GM18498 (cell line): Measurements from ENCODE around the gene MRGPRF.

Experiments used
- ATAC-seq: cut with Tn5 transposase; IDR thresholded peaks from one replicate; pipeline ENCODE4 v1.9.1; 2021; ENCODE audit warnings: mild to moderate bottlenecking, moderate library complexity; ENCODE audit not compliant: unreplicated experiment

The MRGPRF gene

DNA sequence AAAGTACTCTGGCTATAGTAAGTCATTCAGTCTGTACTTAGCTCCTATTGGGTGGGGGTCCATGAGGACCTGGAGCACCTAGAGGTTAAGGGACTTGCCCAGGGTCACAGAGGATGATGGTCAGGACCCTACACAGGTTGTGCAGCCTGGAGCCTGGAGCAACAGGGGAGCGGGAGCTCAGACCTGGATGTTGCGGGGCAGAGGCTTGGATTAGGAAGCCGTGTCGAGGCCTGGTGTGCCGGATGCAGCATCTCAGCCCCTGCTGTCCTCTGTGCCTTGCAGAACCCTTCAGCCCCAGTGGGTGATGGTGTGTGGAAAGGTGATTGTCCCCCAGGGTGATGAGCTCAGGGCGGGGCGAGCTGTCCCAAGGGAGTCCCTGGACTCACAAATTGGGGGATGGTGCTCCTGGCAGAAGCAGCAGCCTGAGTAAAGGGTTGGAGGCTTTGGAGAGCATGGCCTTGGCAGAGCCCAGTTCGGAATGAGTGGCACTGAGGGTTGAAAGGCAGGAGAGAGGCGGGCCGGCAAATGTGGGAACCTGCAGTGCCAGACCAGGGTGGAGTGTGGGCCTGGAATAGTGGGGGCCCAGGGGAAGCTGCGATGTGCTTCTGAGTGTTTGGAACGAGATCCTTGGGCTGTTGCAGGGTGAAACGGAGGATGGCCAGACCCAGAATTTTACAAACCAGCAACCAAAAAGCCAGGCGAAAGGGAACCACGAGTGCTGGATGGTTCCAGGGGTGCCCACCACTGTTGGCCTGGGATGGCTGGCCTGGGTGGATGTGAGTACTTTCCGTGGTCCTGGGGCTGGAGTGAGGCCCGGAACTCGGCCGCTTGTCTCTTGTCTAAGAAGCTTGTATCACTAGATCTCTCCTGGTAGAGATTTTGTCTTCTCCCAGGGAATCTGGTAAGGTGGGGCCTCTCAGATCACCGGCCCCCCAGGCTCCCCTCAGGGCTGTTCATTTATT, 38.6 kb upstream of the MRGPRF start:
- ATAC-seq = no peak

GRCh38 chr11:69050592-69051380, 37.7 kb upstream of the MRGPRF start:
- ATAC-seq = no peak

GRCh38 chr11:69049490-69049867, 36.4 kb upstream of the MRGPRF start:
- ATAC-seq = no peak

- peak; percentile 94 for ATAC-seq
Measured at GRCh38 chr11:69048694-69049489, 35.8 kb upstream of the MRGPRF start, which contains the start of gene TPCN2. TSS of gene TPCN2 (plus strand) at chr11:69048932. CDS start at chr11:69048998, 66 bp downstream.

DNA sequence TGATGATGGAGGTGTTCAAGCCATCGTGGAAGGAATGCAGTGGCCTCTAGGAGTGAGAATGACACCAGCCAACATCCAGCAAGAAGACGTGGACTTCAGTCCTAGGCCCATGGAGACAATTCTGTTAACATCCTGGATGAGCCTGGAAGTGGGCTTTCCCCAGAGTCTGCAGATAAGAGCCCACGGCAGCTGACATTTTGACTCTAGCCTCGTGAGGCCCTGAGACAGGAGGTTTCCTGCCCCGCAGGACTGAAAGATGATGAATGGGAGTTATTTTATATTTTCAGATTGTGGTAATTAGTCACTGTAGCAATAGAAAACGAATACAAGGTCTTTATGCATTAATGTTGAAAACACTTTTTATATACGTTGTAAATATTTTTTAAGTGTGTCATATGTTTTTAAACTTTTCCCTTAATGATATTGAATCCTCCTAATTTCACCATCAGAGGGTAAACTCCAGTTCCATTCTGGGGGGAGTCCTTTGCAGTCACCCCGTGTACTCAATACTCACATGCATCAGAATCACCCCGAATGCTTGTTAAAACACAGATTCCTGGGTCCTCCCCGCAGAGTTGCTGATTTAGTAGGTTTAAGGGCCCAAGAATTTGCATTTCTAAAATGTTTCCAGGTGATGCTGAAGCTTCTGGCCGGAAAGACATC, 35.1 kb upstream of the MRGPRF start:
- no peak for ATAC-seq

DNA sequence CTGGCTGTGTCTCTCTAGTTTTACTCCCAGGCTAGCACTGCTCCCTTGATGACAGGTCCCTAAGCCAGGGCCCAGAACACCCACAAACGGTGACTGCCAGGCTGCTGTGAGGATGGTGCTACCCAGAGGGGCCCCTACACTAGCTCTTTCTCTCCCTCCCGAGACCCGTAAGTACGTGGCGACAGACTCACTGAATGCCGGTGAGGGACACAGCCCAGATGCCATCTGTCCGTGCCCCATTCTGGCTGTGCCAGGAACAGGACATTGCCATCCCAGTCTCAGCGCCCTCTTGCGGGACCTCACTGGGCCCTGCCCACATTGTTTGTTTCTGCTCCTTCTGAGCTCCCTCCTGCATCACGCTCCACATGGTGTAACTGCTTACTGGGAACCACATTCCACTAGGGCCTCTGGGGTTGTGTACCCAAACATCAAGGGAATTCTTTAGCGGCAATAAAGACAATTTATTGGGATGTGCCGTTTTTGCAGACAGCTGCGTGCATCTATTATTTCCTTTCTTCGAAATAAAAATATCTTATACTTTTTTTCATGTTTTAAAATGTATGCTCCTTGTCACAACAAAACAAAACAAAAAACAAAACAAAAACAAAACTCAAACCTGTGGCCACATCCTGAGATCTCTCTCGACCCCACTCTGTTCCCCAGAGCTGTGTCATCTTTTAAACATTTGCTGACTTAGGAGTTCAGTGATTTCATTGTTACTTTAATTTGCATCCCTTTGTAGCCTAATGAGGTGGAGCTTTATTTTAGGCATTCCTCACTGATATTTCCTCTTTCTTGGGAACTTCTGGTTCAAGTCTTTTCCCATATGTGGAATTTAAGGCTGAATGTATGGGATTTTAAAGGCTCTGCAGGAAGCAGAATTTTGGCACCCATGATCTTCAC, 31.3 kb upstream of the MRGPRF start:
- ATAC-seq = no peak

DNA sequence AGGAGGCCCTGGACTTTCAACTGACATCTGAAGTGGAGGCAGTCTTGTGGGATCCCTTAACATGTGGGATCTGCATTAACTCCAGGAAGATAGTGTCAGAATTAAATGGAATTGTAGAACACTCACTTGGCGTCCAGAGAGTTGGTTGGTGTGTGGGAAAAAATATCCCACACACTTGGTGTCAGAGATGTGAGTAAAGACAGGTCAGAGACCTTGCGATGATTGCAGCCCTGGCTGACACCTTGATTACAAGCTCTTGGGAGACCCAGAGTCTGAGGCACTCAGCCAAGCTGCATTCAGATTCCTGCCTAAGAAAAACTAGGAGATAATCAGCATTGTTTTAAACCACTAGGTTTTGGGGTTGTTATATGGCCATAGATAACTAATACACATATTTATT, 28.5 kb upstream of the MRGPRF start:
- no peak for ATAC-seq

DNA sequence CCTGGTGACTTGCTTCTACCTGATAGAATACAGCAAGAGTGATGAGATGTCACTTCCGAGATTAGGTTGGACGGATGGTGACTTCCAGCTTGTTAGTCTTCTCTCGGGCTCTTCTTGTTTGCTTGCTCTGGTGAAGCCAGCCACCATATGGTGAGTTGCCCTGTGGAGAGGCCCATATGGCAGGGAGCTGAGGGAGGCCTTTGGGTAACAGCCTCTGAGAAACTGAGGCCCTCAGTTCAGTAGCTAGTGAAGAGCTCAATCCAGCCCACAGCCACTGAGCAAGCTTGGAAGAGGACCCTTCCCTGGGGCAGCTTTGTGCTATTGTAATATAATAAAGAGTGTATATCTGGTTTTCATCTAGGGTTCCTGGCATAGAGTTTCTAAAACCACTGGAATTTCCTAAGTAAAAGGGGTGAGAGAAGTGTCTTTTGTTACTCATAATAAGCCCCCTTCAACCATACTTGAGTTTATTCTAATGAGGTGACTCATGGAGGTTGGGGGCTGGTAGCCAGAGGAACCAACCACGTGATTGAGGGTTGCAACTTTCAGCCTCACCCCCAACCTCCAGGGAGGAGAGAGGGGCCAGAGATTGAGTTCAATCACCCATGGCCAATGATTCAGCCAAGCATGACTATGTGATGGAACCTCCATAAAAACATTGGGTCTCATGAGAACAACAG, 27.7 kb upstream of the MRGPRF start:
- no peak for ATAC-seq

DNA sequence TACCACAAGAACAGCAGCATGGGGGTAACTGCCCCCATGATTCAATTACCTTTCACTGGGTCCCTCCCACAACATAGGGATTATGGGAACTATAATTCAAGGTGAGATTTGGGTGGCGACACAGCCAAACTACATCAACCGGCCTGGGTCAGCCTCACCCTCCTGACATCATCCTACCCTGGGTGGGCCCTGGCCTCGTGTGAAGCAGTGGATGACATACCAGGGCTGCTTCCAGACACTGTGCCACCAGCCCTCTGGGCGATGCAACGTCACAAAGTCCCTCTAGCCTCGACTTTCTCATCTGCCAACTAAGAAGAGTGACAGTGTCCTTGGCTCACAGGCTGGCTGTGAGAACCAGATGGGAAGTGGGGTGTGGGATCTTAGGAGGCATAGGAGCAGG, 27.0 kb upstream of the MRGPRF start:
- no peak for ATAC-seq

DNA sequence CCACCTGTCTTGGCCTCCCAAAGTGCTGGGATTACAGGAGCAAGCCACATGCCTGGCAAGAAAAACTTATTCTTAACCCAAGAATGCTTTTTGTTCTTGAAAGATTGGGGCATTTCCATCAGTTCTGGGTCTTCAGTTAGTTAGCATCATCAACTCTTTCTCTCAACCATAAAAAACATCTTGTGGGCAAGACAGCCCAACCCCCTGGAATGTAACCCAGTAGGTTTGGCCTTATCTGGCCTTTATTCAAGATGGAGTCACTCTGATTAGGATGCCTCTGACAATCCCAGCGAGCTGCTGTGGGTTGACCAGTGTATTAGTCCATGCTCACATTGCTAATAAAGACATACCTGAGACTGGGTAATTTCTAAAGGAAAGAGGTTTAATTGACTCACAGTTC, 26.5 kb upstream of the MRGPRF start:
- no peak for ATAC-seq

DNA sequence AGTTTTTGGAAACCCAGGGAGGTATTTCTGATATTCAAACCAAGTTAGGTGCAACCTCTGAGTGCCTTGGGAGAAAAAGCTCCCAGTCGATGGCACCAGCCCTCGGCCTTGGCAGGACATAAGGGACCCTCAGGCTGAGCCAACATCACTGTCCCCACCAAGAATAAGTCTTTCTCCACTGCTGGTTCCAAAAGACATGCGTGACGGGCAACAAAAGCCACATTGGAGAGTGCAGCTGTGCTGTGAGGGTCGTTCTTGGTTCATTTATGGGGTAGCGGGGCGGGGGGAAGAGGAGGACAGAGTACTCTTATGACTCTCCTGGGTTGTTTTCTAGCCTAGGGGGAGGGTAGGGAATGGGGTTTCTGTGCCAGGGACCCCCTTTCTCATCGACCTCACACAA, 24.5 kb upstream of the MRGPRF start:
- no peak for ATAC-seq

- ATAC-seq = no peak
Measured at GRCh38 chr11:69037074-69037473, 24.0 kb upstream of the MRGPRF start.

GRCh38 chr11:69035946-69036340, 22.9 kb upstream of the MRGPRF start:
- ATAC-seq = no peak

DNA sequence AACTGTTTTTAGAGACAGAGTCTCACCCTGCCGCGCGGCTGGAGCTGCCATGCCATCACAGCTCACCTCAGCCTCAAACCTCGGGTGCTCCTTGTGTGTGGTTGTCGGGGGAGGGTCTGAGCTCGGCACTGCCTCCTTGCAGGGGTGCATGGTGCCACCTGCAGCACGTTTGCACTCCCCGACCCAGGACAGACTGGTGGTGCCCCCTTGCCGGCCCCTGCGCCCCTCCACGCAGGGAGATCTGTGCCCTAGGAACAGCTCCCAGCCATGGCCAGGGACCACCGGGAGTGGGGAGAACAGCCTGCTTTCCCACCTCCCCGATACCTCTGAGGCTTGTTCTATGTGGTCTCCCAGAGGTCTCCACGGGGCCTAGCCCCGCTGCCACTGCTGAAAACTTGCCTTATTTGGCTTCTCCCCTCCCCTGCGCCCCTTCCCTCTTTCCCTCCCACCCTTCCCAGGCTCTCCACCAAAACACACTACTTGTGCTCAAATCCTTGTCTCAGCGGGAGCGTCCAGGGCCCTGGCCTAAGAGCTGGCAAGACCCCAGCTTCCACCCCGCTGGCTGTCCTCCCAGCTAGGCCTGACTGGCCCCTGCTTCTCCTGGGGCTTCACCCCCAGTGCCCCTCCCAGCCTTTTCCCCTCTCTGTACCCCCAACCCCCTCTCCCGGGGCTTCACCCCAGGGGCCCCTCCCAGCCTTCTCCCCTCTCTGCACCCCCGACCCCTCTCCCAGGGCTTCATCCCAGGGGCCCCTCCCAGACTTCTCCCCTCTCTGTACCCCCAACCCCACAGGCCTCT, 22.3 kb upstream of the MRGPRF start:
- ATAC-seq = no peak

DNA sequence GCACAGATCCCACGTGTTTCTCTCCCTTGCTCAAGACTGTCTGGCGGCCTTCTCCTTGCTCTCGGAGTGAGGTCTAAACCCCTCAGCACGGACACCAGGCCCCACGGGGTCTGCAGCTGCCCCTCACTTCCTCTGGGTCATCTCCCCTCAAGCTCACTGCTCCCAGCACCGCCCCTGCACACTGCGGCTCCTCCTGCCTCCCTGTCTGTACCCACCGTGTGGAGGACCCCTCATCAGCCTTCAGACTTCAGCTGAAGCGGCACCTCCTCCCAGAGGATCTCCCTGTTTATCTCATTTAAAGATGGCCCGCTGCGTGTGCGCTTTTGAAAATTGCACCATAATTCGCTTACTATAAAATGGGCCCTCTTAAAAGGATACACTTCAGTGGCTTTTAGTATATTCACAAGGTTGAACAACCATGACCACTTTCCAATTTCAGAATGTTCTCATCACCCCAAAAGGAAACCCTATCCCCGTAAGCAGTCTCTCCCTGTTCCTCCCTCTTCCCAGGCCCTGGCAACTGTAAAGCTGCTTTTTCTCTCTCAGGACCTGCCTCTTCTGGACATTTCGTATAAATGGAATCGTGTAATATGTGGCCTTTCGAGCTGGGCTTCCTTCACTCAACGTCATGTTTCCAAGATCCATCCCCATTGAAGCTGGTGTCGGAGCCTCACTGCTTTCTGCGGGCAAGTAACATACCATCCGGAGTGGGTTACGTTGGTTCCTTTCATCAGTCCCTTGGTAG, 21.2 kb upstream of the MRGPRF start:
- ATAC-seq = no peak

- no peak for ATAC-seq
Measured at GRCh38 chr11:69033431-69033830, 20.4 kb upstream of the MRGPRF start.

DNA sequence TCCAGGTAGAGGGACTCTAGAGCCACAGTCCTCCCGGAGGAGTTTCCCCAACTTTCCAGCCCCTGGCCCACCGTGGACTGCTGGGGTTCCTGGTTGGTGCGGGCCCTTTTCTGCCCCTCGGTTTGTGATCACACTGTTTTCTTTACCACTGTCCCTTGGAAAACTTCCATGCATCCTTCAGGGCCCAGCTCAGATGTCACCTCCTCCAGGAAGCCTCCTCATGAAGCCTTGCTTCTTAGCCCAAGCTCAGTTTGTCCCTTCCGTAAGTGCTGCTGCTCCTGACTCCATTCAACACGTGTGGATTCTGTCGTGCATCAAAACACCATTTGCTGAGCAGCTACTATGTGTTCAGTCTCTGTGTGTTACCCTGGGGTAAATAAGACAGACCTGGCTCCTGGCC, 19.8 kb upstream of the MRGPRF start:
- ATAC-seq = no peak

GRCh38 chr11:69030301-69030700, 17.3 kb upstream of the MRGPRF start:
- no peak for ATAC-seq
